SU-DHL-6 (cell line): ENCODE data around the gene VSTM4.

Experiments
- CTCF ChIP-seq: fragments of 200-600 bp; sonication (generic); IDR thresholded peaks from one replicate; pipeline ENCODE4 v1.5.1; 2017; ENCODE audit warnings: antibody characterized with exemption, mild to moderate bottlenecking, low read length, moderate library complexity; ENCODE audit not compliant: insufficient read depth, poor library complexity, severe bottlenecking
- EZH2phosphoT487 ChIP-seq: fragments of 200-600 bp; sonication (generic), shearing (Covaris generic); conservative IDR thresholded peaks from 2 replicates; pipeline ENCODE4 v1.6.1; 2018; ENCODE audit warnings: mild to moderate bottlenecking, antibody characterized with exemption, low read length, moderate library complexity, mixed read lengths

- TF ChIP-seq CTCF (no peak), EZH2phosphoT487 (no peak)
Observed at GRCh38 chr10:49152663-49153062, 37.3 kb upstream of the VSTM4 start.
